Keratinocyte (primary cell): Measurements from ENCODE around the gene ZC3H4. TPM values are rescaled to one million over a fixed set of nuclear protein-coding genes. Genes with fewer than 3 reads are reported as not detected.

Experiments used
- DNase-seq: peaks from one replicate; pipeline ENCODE4 v3.0.0-alpha.2; 2011; ENCODE audit warnings: low read depth, missing footprints, low spot score
- FAIRE-seq: peaks from 2 replicates; lab custom pipeline; 2011; peaks lifted over from hg19 to GRCh38; lab: Jason Lieb, UNC
- H2AFZ ChIP-seq: 2 replicates; pipeline ENCODE4 v1.6.0; 2012; ENCODE audit warnings: low read length, control low read depth, inconsistent platforms; ENCODE audit not compliant: control insufficient read depth
- H3K27ac ChIP-seq: 2 replicates; pipeline ENCODE4 v1.5.1; 2011; ENCODE audit warnings: low read length; ENCODE audit not compliant: control insufficient read depth, insufficient read depth
- H3K27me3 ChIP-seq: 3 replicates; pipeline ENCODE4 v1.6.0; 2011; ENCODE audit warnings: low read length; ENCODE audit not compliant: control insufficient read depth, insufficient read depth; ENCODE audit errors: extremely low read depth
- H3K36me3 ChIP-seq, 2 experiments: 2 replicates in 1 of 2; 3 replicates in 1 of 2; pipeline ENCODE4 v1.5.1; 2011; ENCODE audit warnings: low read length in 2 of 2, mild to moderate bottlenecking in 1 of 2; ENCODE audit not compliant: control insufficient read depth in 2 of 2, insufficient read depth in 2 of 2; ENCODE audit errors: extremely low read depth in 1 of 2
- H3K4me1 ChIP-seq: 3 replicates; pipeline ENCODE4 v1.5.1; 2011; ENCODE audit warnings: low read length; ENCODE audit not compliant: control insufficient read depth, insufficient read depth; ENCODE audit errors: extremely low read depth
- H3K4me2 ChIP-seq: 3 replicates; pipeline ENCODE4 v1.6.0; 2011; ENCODE audit warnings: low read depth, low read length; ENCODE audit not compliant: control insufficient read depth, insufficient read depth; ENCODE audit errors: extremely low read depth
- H3K4me3 ChIP-seq, 3 experiments: fragments of 200-600 bp in 1 of 3; sonication (generic) in 1 of 3; 2 replicates in 2 of 3; 3 replicates in 1 of 3; pipeline ENCODE4 v1.5.1; 2011 to 2016; ENCODE audit warnings: low read length in 3 of 3, mild to moderate bottlenecking in 3 of 3, control low read depth in 2 of 3, inconsistent platforms in 1 of 3, low read depth in 1 of 3, mixed read lengths in 1 of 3, mixed run types in 1 of 3, moderate library complexity in 1 of 3; ENCODE audit not compliant: control insufficient read depth in 2 of 3, insufficient read depth in 2 of 3; ENCODE audit errors: extremely low read depth in 1 of 3
- H3K79me2 ChIP-seq: 2 replicates; pipeline ENCODE4 v1.6.0; 2012; ENCODE audit warnings: low read length; ENCODE audit not compliant: control insufficient read depth, insufficient read depth
- H3K9ac ChIP-seq: 3 replicates; pipeline ENCODE4 v1.6.0; 2011; ENCODE audit warnings: low read length; ENCODE audit not compliant: control insufficient read depth, insufficient read depth; ENCODE audit errors: extremely low read depth
- H3K9me1 ChIP-seq: 3 replicates; pipeline ENCODE4 v1.6.0; 2011; ENCODE audit warnings: low read length; ENCODE audit not compliant: control insufficient read depth, insufficient read depth; ENCODE audit errors: extremely low read depth
- H3K9me3 ChIP-seq: 2 replicates; pipeline ENCODE4 v1.5.1; 2012; ENCODE audit warnings: low read depth, low read length; ENCODE audit not compliant: control insufficient read depth
- H4K20me1 ChIP-seq: 3 replicates; pipeline ENCODE4 v1.6.0; 2011; ENCODE audit warnings: low read length; ENCODE audit not compliant: control insufficient read depth, insufficient read depth; ENCODE audit errors: extremely low read depth
- EZH2 ChIP-seq: IDR thresholded peaks from one replicate; pipeline ENCODE4 v1.6.1; 2012; ENCODE audit warnings: inconsistent platforms, mild to moderate bottlenecking, low read length, moderate library complexity
- dilution Hi-C: fragments of 300-500 bp; cut with MboI; formaldehyde crosslinking; loops from one replicate; pipeline ENCODE4 v1.7.0; 2020; ENCODE audit warnings: low sequenced_read_pairs; ENCODE audit not compliant: extremely low pct_ligation_motif_present
- polyA plus RNA-seq, 5 experiments: library from polyadenylated mRNA; depleted of rRNA in 3 of 5; stranded (reverse) in 3 of 5; stranded (forward) in 1 of 5; unstranded in 1 of 5; fragments of >200 nt; gene quantifications; 1 replicate in 1 of 5; 2 replicates in 3 of 5; 3 replicates in 1 of 5; pipeline versions ENCODE4 v1.2.1 to v1.2.3, GENCODE V29; 2011 to 2012; ENCODE audit warnings: missing spikeins in 2 of 5, low read depth in 1 of 5, low replicate concordance in 1 of 5
- TF ChIP-seq, protein P1 (sequence below), 3 experiments: IDR thresholded peaks in 1 of 3; conservative IDR thresholded peaks in 1 of 3; optimal IDR thresholded peaks in 1 of 3; 2 replicates in 2 of 3; 3 replicates in 1 of 3; pipeline versions ENCODE3 to v1.5.1; 2011; ENCODE audit warnings: low read length in 3 of 3, mild to moderate bottlenecking in 3 of 3, moderate library complexity in 2 of 3, control low read depth in 1 of 3, inconsistent platforms in 1 of 3; ENCODE audit not compliant: insufficient read depth in 2 of 3; ENCODE audit errors: extremely low read depth in 1 of 3

ZC3H4 gene
- polyA plus RNA-seq, 1 donor (not counting 4 experiments of a cell fraction or from before 2014, with no cell fraction given), result 5.6 TPM

- TF ChIP-seq EZH2, result no peak
- TF ChIP-seq, protein P1, sequence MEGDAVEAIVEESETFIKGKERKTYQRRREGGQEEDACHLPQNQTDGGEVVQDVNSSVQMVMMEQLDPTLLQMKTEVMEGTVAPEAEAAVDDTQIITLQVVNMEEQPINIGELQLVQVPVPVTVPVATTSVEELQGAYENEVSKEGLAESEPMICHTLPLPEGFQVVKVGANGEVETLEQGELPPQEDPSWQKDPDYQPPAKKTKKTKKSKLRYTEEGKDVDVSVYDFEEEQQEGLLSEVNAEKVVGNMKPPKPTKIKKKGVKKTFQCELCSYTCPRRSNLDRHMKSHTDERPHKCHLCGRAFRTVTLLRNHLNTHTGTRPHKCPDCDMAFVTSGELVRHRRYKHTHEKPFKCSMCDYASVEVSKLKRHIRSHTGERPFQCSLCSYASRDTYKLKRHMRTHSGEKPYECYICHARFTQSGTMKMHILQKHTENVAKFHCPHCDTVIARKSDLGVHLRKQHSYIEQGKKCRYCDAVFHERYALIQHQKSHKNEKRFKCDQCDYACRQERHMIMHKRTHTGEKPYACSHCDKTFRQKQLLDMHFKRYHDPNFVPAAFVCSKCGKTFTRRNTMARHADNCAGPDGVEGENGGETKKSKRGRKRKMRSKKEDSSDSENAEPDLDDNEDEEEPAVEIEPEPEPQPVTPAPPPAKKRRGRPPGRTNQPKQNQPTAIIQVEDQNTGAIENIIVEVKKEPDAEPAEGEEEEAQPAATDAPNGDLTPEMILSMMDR (optimal IDR thresholded peaks at IDR 0.05 in 1 of 3, IDR thresholded peaks at IDR 0.05 in 1 of 3, conservative IDR thresholded peaks at IDR 0.05 in 1 of 3; ENCODE audit: extremely low read depth in 1 of 3, insufficient read depth in 2 of 3, low read length in 3 of 3), result no peak
- DNase-seq, result no peak
Measured at GRCh38 chr19:47044946-47045866, 68.4 kb downstream of the ZC3H4 start.

GRCh38 chr19:47040869-47041268 lies 72.7 kb downstream of the ZC3H4 start:
- no peak overlapping the region for H3K27ac ChIP-seq
- H3K79me2 ChIP-seq, result no peaks in the 10 kb centered on the region
- H3K9ac ChIP-seq, result no peak overlapping the region
- H4K20me1 ChIP-seq, result no peaks in the 10 kb centered on the region
- H3K4me3 ChIP-seq, result no peak overlapping the region
- dilution Hi-C loops, result no loop called here
- H3K4me2 ChIP-seq, result no peak overlapping the region
- TF ChIP-seq, protein P1 (optimal IDR thresholded peaks at IDR 0.05 in 1 of 3, IDR thresholded peaks at IDR 0.05 in 1 of 3, conservative IDR thresholded peaks at IDR 0.05 in 1 of 3; ENCODE audit: extremely low read depth in 1 of 3, insufficient read depth in 2 of 3, low read length in 3 of 3), result no peak
- peaks cover 7% of the 10 kb centered on the region for H3K4me1 ChIP-seq
- H3K9me3 ChIP-seq, result no peaks in the 10 kb centered on the region
- no peaks in the 10 kb centered on the region for H3K9me1 ChIP-seq
- H3K27me3 ChIP-seq, result no peaks in the 10 kb centered on the region
- no peak for FAIRE-seq
- H2AFZ ChIP-seq, result no peak overlapping the region
- H3K36me3 ChIP-seq, result no peaks in the 10 kb centered on the region
- DNase-seq, result no peak

More at GRCh38 chr19:47044946-47045866, 68.4 kb downstream of the ZC3H4 start:
- H3K9me1 ChIP-seq, result no peaks in the 10 kb centered on the region
- no peak overlapping the region for H2AFZ ChIP-seq
- no peaks in the 10 kb centered on the region for H3K36me3 ChIP-seq
- no peaks in the 10 kb centered on the region for H3K9me3 ChIP-seq
- H3K79me2 ChIP-seq, result no peaks in the 10 kb centered on the region
- no peak overlapping the region for H3K4me3 ChIP-seq
- peaks cover 4% of the 10 kb centered on the region for H3K4me1 ChIP-seq
- H3K4me2 ChIP-seq, result no peak overlapping the region
- no peak overlapping the region for H3K27ac ChIP-seq
- no peaks in the 10 kb centered on the region for H4K20me1 ChIP-seq
- dilution Hi-C loops, result no loop called here
- no peak for FAIRE-seq
- no peak overlapping the region for H3K9ac ChIP-seq
- no peaks in the 10 kb centered on the region for H3K27me3 ChIP-seq
